Measurements from ENCODE around the gene FCMR.
"Not testable (repeated sequence)": the region's sequence is repeated elsewhere in the genome, so short reads cannot be mapped to it uniquely, and the experiment has no call there.

FCMR gene

DNA sequence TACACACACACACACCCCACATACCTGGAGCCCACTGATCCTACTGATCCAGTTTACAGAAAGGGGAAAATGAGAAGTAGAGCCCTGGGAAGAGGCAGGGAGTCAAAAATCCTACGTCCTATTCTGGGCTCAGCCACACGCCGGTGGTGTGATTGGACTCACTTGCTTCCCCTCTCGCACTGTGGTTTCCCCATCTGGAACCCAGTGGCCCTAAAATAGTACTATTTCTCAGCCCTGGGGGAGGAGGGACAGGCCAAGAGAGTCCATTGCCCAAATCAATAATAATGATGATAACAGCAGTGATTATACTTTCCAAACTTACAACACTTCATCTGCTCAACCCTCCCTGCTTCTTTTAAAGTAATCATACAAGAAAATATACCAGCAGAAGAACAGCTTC, 27.5 kb upstream of the FCMR start:
- DNase-seq = no peak

DNA sequence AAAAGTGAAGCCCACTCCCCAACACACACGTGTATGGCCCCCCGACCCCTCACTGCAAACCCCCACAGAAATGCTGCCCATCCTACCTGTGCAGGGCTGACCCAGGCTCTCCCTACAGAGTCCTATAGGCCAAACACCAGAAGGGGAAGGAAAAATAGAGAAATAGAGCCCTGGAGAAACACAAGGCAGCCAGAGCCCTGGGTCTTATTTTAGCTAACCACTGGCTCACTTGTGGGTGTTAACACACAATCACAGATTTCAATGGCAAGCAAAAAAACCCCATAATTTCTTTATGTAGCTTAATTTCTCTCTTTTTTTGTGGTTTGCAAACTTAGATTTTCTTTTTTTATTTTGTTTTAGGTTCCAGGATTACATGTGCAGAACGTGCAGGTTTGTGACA, 25.5 kb upstream of the FCMR start:
- no peak for DNase-seq

DNA sequence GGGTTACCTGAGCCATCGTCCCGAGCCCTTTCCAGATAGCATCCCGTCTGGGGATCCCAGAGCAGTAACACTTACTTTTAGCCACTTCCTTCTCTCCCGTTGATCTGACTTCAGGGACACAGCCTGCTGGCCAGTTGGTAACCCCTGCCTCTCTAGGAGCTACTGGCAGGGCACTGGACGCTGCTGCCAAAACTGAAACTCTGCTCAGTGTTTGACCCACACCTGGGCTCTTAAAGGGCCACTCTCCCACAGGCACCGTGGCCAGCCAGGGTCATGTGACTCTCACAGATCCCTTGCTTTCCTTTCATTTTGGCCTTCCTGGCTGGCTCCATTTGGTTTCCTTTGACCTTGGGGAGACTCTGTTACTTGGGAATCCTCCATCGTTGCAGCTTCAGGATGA, 24.5 kb upstream of the FCMR start, which contains the start of gene PIGR:
Gene PIGR (minus strand): TSS at position 206 of the 400 bp plus-strand sequence. CDS start 5,935 bp downstream, outside the sequence.
- no peak for DNase-seq

DNA sequence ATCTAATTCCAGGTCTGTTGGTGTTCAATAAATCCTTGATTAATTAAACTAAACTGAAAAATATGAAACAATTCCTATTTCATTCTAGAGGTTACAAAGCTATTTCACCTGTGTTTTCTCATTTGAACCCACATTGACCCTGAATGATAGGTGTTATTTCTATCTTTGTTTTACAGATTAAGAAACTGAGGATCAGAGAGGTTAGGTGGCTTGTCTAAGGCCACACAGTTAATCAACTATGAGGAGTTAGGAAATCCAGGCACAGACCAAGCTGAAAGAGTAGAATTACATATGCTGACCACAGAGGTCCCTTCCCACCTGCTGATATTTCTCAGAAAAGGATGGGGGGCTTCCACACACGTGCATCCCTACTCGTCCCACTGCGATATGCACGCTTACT, 24.0 kb upstream of the FCMR start:
- no peak for DNase-seq

DNA sequence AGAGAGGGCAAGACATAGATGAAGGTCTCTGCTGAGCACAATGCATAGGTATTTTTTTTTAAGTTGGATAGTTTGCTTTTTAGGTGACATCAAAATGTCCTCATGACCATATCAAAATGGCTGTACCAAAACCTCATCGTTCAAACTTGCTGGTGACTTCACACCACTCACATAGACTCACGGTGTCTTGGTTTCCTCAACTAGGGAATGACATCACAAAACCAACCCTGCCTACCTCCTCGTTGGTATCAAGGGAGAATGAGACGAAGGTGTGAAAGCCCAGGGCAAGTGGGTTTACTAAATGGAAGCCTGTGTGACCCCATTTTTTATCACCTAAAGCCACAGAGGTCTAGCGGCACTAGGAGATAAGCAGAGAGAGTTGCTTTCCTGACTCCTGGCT, 23.0 kb upstream of the FCMR start:
- DNase-seq = no peak

DNA sequence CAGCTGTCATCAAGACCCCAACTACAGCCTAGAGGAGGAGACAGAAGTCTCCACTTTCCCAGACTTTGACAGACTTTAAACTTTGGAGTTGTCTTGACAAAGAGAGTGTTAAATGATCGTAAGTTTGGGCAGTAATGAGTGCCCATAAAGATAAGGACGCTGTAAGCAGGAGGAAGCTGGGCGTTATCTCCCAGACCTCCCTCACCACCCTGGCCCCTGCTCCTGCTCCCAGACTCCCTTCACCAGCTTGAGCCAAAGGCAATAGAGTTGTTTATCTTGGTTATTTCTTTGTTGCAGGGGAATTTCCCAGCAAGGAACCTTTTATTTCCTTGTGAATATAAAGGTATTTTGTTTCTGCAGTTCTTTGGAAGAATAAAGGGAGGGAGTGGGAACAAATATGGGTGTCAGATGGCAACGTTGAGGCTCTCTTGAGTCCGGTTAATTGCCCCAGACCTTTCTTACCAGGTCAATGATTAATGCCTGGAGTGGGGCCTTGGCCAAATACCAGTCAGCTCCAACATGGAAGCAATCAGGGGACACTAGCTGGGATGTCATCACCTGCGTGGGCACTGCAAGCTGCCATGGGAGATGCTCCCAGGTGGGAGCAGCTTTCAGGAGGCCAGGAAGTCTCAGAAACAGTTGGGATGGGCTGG, 20.2 kb upstream of the FCMR start:
- peak; percentile 50 for DNase-seq

DNA sequence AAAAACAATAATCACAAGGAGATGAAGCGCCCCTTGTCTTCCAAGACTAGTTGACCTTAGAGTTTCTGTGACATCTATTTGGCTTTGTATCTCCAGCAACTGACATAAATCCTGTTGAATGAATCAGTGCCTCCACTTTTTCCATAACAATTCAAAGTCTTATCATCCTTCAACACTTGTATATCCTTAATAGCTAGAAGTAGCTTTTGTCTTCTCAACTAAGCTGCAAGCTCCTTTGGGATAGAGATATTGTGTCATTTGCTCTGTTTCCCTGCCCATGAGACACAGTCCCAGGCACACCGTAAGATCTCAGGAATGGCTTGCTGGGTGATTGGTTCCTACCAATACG, 18.8 kb upstream of the FCMR start:
- DNase-seq = no peak

DNA sequence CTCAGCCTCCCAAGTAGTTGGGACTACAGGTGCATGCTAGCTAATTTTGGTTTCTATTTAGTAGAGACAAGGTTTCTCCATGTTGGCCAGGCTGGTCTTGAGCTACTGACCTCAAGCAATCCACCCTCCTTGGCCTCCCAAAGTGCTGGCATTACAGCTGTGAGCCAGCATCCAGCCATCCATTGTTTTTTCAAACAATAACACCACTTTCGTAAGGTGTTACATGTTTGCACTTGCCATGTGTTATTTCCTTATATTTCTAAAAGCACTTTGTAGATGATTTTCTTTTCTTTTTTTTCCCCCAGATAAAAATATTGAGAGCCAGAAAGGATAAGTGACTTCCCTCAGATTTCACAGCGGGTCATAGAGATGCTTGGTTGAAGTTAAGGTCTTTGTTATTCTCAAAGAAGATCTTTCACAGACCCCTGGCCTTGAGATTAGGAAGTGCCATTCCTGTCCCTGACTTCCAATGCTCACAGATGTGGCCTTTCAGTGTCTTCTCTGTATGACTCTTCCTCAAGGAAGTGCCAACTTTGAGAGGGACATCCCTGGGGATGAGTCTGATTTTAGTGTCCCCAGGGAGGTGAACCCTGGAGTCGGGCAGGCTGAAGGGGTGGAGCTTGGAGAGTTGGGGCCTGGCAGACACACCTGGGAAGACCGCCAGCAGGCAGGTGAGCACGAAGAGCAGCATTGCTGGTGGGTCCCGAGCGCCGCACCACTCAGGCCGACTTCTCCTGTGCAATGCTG, 18.3 kb upstream of the FCMR start:
- no peak for DNase-seq

DNA sequence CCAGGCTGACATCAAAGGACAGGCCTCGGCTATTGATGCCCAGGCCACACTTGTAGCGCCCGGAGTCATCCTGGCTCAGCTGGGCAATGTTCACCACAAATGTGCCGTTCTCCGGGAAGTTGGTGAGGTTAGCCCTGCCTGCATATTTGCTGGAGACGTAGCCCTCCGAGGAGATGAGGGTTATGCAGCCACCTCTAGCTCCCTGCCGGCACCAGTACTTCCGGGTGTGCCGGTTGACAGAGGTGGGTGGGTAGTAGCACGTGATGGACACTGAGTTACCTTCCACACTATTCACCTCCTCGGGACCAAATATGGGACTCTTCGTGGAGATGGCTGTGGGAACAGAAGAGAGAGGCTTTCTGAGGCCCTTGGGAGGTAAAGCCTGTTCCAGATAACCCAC, 17.4 kb upstream of the FCMR start:
- DNase-seq = no peak

DNA sequence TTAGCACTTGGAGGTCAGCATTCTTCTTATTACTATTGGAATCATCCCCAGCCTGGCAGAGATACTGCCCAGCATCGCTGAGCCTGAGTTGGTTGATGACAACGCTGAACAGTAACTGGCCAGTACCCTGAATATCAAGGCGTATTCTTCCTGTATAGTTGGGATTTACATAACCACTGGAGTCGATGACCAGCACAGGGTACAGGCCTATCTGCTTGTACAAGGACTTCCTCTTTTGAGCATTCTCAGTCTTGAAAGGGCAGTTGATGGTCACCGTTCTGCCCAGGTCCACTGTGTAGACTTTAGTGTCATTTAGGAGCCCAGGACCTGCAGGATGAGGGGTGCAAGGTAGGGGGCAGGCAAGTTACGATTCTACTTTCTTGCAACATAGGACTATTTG, 15.7 kb upstream of the FCMR start:
- no peak for DNase-seq

DNA sequence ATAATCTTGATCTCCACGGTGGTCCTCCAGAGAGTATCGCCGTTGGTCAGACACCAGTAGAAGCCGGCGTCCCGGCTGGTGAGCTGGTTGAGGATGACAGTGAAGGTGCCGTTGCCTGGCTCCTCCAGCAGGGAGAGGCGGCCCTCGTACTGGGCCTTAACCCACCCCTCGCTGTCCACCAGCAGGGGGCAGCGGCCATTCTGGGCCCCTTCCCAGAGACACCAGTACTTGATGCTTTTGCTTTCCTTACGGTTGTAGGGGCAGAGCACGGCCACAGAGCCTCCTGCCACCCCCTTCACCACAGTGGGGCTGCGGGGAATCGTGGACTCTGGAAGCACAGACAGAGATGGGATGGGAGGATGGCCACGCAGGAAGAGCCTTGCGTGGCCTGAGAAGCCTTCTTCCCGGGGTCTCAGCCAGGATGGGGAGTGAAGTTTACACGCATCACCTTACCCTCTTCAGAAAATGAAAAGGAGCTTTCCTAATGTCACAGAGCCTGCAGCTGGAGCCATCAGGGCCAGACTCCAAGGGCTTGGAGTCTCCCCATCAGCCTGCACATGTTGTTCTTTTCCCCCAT, 13.8 kb upstream of the FCMR start:
- peak; percentile 28 for DNase-seq

DNA sequence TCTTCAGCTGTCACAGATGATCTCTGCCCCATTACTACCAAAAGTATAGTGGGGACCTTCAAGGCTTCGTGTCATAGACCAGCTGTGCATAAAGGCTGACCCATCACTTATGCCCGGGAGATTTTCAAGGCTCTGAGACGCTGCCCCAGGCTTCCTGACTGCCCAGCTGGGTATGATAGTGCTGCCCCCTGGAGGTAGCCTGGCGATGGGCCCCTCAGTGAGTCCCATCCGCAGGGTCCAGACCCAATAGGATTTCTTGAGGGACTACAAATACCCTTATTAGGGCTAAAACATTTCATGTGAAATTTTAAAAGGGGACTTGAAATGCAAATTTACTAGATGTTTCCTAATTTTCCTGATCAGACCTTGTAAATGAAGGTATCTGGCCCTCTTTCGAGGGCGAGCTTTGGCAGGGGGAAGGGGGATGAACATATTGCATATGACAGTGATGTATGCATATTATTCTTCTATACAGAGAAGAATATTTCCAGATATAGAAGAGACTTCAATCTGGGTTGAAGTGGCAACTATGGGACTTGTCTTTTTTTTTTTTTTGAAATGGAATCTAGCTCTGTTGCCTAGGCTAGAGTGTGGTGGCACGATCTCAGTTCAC, 11.7 kb upstream of the FCMR start:
- peak; percentile 36 for DNase-seq

DNA sequence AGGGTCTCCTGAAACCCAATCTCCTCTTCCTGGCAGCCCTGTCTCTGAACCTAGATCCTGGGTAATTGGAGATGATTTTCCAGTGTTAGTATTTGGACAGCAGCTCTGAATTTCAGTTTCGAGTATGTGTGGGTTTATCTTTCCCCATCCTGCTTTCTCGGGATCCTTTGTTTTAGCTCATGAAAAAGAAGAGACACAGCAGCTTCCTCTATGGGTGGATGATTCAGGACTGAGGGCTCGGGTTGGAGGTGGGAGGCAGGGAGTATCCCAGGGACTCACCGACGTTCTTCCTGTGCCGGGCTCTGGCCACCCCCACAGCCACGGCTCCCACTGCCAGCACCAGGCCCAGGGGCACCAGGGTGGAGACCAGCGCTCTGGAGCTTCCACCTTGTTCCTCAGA, 10.4 kb upstream of the FCMR start:
- DNase-seq = no peak

DNA sequence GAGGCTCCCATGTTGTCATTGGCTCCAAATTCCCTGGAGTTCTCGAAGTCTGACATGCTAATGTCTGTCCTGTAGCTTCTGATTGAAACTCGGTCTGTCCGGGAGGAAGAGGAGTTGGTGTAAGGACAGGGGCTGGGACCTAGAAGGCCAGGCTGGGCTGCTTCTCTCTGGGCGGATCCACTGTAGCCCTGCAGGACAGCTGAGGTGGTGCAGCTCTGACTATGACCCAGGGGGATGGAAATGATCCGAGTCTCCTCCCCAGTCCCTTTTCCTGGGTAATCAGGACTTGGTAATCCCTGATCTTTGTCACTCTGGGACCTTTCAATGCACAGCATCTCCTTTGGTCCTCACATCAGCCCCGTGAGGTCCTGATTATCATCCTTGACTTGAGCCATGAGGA, 10.0 kb upstream of the FCMR start:
- no peak for DNase-seq

DNA sequence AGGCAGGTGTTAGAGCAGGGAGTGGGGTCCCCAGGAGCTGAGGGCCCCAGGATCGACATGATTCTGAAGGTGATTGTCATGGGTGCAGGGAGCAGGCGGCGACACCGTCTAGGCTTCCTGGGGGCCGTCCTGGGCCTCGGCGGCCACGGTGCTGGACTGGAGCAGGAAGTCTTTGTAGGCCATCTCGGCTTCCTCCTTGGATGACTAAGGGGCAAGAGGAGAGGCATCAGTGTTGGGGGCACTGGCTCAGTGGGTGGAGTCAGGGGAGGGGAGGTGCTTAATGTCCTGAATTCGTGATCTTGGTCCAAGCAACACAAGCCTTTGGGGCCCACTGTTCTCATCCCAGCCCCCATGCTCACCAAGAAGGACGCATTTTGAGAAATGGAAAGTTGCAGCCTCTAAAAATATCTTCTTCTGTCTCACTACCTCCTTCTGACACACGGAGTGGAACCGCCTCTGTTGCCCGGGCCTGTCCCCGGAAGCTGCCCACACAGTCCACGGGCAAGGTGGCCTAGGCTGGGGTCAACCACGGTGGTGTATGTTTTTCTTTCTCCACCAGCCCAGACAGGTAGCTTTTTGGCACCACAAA, 8.6 kb upstream of the FCMR start:
- no peak for DNase-seq

DNA sequence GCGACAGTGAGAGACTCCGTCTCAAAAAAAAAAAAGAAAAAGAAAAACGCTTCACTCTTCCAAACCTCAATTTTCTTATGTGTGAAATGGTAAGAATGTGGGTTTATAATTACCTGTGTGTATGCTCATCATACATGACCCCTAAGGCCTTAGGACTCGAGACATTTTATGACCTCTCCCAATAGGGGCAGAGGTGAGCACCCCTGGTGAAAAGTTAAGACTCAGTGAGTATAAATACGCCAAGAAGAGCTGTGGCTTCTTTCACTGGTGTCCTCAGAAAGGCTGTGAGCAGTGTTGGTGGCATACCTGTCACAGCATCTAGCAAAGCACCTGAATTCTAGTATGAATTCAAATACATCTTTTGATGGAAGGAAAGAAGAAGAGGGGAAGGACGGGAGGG, 7.8 kb upstream of the FCMR start:
- DNase-seq = no peak

DNA sequence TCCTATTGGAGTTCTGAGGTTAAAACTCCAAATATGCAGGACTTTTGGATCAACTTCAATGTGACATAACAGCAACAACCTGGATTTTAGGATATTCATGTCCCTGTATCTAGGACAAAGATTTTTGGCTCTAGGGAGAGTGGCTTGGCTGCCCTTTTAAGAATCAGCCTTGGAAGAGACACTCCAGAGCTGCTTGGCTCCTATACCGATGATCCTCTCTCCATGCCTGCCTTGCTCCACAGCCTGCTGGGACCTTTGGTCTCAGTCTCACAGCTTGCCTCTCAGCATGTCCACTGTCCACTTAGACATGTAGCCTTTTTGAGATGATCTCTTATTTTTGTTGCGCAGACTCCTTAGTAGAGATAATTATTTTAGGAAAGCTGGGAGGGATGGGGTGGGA, 4.5 kb upstream of the FCMR start:
- DNase-seq = no peak

DNA sequence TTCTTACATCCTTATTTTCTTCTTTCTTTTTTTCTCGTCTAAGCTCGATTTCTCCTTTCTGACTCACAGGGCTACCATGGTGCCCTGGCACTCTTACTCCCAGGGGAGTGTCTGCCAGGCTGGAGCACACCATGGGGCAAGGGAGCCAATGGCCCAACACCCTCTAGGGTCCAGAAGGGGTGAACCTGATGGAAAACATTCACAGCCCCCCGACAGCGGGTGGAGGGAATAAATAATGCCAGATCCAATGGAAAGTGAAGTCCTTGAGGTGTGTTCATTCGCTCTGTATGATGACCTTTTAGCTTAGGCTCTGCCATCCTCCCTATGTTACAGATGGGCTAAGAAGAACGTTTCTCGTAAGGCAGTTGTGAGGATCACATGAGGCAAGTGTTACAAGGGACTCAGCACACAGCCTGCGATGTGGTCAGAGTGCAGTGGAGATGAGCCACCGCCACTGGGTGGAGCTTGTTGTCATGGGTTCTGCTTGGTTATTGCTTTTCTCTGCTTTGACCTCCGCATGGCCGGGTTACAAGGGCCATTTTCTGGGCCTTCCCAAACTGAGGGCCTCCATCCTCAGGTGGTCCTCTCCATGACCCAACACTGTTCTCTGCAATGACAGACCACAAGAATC, 3.5 kb upstream of the FCMR start:
- DNase-seq = peak; percentile 17

DNA sequence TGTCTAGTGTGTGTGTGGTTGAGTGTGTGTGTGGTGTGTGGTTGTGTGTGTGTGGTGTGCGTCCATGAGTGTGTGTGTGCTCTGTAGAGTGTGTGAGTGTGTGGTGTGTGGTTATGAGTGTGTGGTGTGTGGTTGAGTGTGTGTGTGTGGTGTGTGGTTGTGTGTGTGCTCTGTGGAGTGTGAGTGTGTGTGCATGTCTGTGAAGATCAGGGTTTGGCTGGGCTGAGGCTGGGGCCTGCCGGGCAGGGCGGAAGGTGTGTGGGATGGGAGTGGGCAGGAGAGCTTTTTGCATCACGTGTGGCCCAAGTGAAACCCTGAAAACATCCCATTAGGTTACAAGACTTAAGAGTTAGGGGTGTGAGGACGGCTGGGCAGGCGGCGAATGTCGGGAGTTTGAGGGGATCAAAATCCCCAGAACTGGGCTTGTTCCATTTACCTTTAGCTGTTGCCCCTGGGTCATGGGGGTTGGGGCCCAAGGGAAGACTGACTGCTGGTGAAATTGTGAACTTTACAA, 2.9 kb upstream of the FCMR start:
- no peak for DNase-seq

DNA sequence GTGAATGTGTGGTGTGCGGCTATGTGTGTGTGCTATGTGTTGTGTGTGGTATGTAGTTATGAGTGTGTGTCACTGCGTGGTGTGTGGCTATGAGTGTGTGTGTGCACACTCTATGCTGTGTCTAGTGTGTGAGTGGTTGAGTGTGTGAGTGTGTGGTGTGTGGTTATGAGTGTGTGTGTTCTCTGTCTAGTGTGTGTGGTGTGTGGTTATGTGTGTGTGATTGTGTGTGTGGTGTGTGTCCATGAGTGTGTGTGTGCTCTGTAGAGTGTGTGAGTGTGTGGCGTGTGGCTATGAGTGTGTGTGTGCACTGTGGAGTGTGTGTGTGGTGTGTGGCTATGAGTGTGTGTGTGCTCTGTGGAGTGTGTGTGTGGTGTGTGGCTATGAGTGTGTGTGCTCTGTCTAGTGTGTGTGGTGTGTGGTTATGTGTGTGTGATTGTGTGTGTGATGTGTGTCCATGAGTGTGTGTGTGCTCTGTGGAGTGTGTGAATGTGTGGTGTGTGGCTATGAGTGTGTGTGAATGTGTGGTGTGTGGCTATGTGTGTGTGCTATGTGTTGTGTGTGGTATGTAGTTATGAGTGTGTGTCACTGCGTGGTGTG, 2.3 kb upstream of the FCMR start:
- DNase-seq = not testable (repeated sequence)

DNA sequence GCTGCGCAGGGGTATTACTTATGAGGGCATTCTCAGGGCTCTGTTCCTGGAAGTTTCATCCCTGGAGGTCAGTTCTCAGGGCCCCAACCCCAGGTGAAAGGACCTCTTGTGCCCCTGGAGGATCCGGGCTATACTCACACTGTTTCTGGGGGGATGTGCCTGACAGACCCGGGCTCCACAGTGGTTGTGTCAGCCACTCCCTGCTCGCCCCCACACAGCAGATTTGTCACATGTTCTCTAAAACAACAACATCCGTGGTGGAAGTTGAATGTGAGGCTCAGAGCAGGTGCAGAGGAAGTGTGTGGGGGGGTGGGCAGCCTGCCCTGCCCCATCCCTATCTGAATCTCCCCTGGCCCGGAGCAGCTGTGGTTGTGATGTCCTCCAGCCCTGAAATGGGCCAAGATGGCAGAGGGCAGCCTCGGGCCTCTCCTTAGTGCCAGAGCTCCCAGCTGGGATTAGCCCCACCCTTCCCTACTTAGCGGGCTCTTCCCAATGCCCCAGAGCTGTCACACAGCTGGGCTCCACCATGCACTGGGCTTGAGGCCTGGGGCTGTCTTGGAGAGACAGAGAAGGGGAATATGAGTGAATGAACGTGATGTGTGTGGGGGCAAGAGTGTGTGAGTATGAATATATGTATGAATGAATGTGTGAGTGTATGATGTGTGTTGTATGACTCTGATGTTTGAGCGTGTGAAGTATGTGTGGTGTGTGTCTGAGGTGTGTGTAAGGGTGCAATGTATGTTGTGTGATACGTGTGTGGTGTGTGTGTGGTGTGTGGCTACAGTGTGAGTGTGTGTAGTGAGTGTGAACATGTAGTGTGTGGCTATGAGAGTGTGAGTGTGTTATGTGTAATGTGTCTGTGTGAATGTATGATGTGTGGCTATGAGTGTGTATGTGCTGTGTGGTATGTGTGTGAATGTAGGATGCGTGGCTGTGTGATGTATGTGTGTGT, 1.5 kb upstream of the FCMR start:
- no peak for DNase-seq

All from NCI-H69 (cell line).